ENCODE measurements around the gene PODN. TPM values are rescaled to one million over a fixed set of nuclear protein-coding genes. Genes with fewer than 3 reads are reported as not detected.

PODN gene
- total and polyA plus RNA-seq, 2 of the 4 experiments (the other 2 are of a cell fraction): 0.54 to 6.2 TPM

DNA sequence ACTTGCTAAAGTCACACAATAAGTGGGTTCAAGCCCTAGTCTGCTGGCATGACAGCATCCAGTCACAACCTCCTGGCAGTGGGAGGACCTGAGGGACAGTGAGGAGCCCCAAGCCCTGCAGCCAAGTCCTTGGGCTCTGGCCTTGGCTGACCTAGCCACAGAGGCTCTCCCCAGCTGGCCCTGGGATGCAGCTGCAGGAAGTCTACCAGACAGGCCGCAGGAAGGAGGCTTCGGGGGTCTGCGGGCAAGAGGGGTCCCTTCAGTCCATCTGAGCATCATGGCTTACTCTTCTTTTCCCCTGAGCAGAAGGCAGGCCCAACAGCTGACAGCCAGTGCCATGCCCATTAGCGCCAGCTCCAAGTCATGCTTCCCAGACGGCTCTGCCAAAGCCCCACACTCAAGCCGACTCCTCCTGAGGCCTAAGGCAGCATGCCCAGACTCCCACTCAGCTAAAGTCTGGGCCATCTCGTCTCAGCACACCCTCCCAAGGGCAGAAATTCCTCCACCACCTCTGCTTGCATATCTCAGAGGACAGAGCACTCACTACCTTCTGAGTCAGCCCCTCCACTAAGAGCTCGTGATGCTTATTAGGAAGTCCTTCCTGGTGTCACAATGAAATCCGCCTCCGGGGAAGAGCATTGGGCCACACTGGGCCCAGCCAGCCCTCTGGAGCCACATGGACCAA, 60.3 kb downstream of the PODN start:
- Histone ChIP-seq H2AK5ac (ENCODE audit: low read depth, low read length) (peak overlapping the region; percentile 96; the same call in 1 of the 2 replicates), H3K4me1 (ENCODE audit: control insufficient read depth, insufficient read depth, low read length) (peaks cover 39% of the 10 kb centered on the region), H2BK120ac (ENCODE audit: low read depth, low read length) (peak overlapping the region; percentile 81), H3K4me2 (ENCODE audit: low read depth, low read length) (no peak overlapping the region), H3K18ac (ENCODE audit: low read depth, low read length) (peak overlapping the region; percentile 84), H3K27ac (ENCODE audit: insufficient read depth, low read length) (peak overlapping the region; percentile 34; the same call in 1 of the 2 replicates), H4K91ac (ENCODE audit: insufficient read depth, low read depth, low read length) (peak overlapping the region; percentile 97), H4K5ac (ENCODE audit: low read depth, low read length) (peak overlapping the region; percentile 86), H4K20me1 (ENCODE audit: insufficient read depth, low read length) (no peaks in the 10 kb centered on the region), H4K8ac (ENCODE audit: low read depth in 2 of 2, low read length in 2 of 2) (peak overlapping the region; percentile 89 to 91; a peak in 3 of 4 replicates), H2BK20ac (ENCODE audit: low read depth, low read length) (peak overlapping the region; percentile 98), H2AK9ac (replicated peaks; ENCODE audit: low read depth, low read length, poor library complexity) (peak overlapping the region; percentile 30), H3K9ac (ENCODE audit: low read depth, low read length) (no peak overlapping the region), H3K4ac (ENCODE audit: low read depth, low read length) (peak overlapping the region; percentile 95), H2AFZ (replicated peaks; ENCODE audit: low read length, poor library complexity) (peak overlapping the region; percentile 84), H3K56ac (ENCODE audit: extremely low read depth, insufficient read depth, low read length) (no peak overlapping the region), H3K4me3 (ENCODE audit: insufficient read depth, low read depth, low read length) (no peak overlapping the region), H3K14ac (replicated peaks; ENCODE audit: low read depth, low read length) (peak overlapping the region; percentile 95), H3K36me3 (ENCODE audit: control insufficient read depth, insufficient read depth, low read length) (no peaks in the 10 kb centered on the region), H3K27me3 (ENCODE audit: control insufficient read depth, insufficient read depth, low read length) (no peaks in the 10 kb centered on the region), H3K79me1 (ENCODE audit: low read depth in 1 of 2, low read length in 2 of 2) (no peaks in the 10 kb centered on the region), H2BK15ac (ENCODE audit: low read depth, low read length) (peak overlapping the region; percentile 98; the same call in 2 of the 3 replicates), H2BK5ac (ENCODE audit: low read depth, low read length, poor library complexity, severe bottlenecking) (peak overlapping the region; percentile 45), H3K9me3 (ENCODE audit: control insufficient read depth, insufficient read depth, low read length) (no peaks in the 10 kb centered on the region), H3K9me1 (ENCODE audit: insufficient read depth, low read length) (peaks cover 23% of the 10 kb centered on the region), H3K23ac (ENCODE audit: low read depth, low read length) (peak overlapping the region; percentile 61)
- BruUV-seq (replicated peaks): no TSS peak
- in situ Hi-C loops (cut with MboI; ENCODE audit: low sequenced_read_pairs) (loop anchor here (5.0 kb wide), 1 partner anchor 50 kb away; no protein-coding TSS in a partner anchor), dilution Hi-C loops (cut with HindIII; ENCODE audit: low sequenced_read_pairs, unreplicated experiment) (no loop called here), intact Hi-C loops (cut with micrococcal nuclease) (no loop called here)
- TF ChIP-seq, protein P1, sequence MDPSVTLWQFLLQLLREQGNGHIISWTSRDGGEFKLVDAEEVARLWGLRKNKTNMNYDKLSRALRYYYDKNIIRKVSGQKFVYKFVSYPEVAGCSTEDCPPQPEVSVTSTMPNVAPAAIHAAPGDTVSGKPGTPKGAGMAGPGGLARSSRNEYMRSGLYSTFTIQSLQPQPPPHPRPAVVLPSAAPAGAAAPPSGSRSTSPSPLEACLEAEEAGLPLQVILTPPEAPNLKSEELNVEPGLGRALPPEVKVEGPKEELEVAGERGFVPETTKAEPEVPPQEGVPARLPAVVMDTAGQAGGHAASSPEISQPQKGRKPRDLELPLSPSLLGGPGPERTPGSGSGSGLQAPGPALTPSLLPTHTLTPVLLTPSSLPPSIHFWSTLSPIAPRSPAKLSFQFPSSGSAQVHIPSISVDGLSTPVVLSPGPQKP (IDR thresholded peaks at IDR 0.05; ENCODE audit: borderline replicate concordance, low read depth, low read length): no peak
- TF ChIP-seq SMC3 (IDR thresholded peaks at IDR 0.05; ENCODE audit: low read depth, low read length): no peak
- TF ChIP-seq MXI1 (IDR thresholded peaks at IDR 0.05; ENCODE audit: borderline replicate concordance, low read depth, low read length): no peak
- TF ChIP-seq CEBPB (IDR thresholded peaks at IDR 0.05; ENCODE audit: low read depth, low read length): no peak
- peak; percentile 64 for TF ChIP-seq RCOR1 (IDR thresholded peaks at IDR 0.05; ENCODE audit: insufficient replicate concordance, low read length)
- no peak for TF ChIP-seq MAFK (IDR thresholded peaks at IDR 0.05; ENCODE audit: low read depth, low read length)
- TF ChIP-seq RAD21 (IDR thresholded peaks at IDR 0.05; ENCODE audit: low read length): no peak
- ChIA-PET POLR2A (ENCODE audit: unreplicated experiment) (interaction anchor here (1.0 to 1.4 kb wide), 2 partner anchors 15 to 24 kb away, joined by 3 to 4 read pairs; no protein-coding TSS in a partner anchor), CTCF (interaction anchor here (1.2 to 1.7 kb wide), 2 partner anchors 14 to 64 kb away, joined by 4 to 6 read pairs; no protein-coding TSS in a partner anchor)
- peak; percentile 28 for ATAC-seq (ENCODE audit: low read depth)
- DNase-seq: peak; percentile 55
- 32% methylated on average over 3 of the region's 10 CpGs; no CpG with 5 or more reads in 1 of the 2 experiments for WGBS, 2 experiments (ENCODE audit: extremely low coverage in 2 of 2, insufficient read length in 1 of 2)
